HuH-7 (cell line): ENCODE results near the gene ANTXR1.

Experiments used
- DNase-seq: peaks from one replicate; pipeline ENCODE4 v3.0.0; 2011; ENCODE audit warnings: low spot score

Gene ANTXR1

GRCh38 chr2:69279931-69280681 is 267.1 kb downstream of the ANTXR1 start:
- no peak for DNase-seq

GRCh38 chr2:69280796-69281412 is 267.9 kb downstream of the ANTXR1 start:
- DNase-seq: no peak

GRCh38 chr2:69285379-69285894 is 272.5 kb downstream of the ANTXR1 start:
- DNase-seq: no peak

DNA sequence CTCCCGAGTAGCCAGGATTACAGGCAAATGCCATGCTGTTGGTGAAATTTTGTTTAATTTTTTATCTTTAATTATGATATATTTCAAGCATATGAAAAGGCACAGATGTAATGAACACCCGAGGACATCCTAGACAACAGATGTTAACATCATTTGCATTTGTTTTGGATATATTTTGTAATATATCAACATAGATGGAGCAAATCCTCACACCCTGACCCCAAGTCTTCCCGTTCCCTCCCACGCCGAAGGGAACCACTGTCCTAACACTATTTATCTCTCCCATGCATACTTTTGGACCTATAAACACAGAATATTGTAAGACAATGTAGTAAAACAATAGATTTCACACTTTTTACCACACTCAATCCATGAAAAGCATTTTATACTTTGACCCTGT is 274.6 kb downstream of the ANTXR1 start:
- DNase-seq: no peak

DNA sequence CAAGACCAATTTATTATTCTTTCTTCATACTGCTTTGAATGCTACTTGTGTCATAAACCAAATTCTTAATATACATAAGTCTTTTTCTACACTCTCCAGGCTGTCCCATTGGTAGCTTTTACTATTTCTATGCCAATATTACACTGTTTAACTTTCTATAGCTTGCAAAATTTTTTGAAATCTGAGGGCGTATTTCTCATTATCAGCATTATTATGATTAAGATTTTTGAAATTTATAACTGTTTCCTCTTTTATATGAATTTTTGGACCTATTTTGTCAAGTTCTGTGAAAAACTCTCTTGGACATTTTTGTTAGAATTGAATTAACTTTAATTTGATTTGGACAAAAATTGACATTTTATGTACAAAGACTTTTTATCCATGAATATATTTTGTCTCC is 275.4 kb downstream of the ANTXR1 start:
- DNase-seq: no peak

DNA sequence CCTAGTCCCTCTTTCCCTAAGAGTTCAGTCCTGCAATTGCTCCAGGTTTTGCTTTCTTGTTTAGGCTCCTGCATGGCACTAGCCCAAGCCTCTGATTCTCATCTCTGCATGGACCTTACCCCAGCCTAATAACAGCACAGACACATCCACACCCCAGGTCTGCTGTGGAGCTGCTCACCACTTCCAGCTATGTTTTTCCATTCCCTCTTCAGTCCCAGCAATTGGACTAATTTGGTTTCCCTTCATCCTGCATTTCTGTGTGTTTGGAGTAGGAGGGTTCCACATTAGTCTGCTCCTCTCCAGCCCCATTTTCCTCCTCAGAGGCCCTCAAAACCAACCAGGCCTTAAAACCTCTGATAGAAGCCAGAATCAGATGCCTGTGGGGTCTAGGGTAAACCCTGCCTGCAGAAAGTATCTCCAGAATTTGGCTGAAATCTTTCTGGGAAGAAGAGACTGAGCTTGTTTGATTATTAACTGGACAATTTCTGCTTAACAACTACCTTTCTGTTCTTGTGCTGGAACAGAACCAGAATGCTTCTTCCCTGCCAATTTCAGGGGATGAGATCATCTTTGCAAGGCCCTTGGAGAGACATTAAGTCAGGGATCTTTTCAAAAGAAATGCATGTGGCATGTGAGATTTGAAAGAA is 278.1 kb downstream of the ANTXR1 start:
- no peak for DNase-seq

GRCh38 chr2:69291721-69292120 is 278.7 kb downstream of the ANTXR1 start:
- DNase-seq: no peak

GRCh38 chr2:69292256-69292655 is 279.3 kb downstream of the ANTXR1 start:
- no peak for DNase-seq

- no peak for DNase-seq
These were observed 283.4 kb downstream of the ANTXR1 start for GRCh38 chr2:69296421-69296820.

DNA sequence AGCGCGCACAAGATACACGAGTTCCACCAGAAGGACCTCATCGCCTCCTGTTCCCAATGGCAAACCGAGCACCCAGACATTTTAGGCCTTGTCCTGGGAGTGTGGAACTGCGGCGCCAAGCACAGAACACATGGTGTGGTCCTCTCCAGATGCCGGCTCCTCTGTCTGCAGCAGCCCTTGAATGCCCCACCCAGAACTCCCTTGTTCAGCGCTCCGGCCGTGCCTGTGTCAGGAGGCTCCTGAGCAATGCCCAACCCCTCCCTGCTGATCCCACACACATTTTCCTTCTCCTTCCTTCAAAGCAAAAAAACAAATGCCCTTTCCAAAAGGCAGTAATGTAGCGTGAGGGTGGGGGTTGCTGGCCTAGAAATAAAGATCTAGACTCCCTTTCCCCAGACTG is 284.2 kb downstream of the ANTXR1 start:
- no peak for DNase-seq

DNA sequence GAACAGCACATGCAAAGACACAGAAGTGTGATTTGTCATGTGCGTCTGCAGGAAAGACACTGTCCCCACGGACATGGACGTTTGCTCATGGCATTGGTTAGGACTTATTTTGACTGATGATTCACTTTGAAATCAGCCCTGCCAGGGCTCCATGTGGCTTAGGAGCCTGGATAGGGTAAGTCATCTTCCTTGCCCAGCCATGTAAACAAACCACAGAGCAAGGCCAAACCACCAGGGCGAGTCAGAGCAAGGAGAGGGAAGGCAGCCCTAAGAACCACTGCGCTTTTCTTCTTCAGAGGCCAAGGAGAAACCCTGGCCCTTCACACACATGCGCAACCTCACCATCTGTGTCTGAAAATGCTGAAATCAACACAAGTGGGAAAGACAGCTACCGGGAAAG is 285.3 kb downstream of the ANTXR1 start:
- DNase-seq: no peak

- no peak for DNase-seq
These were observed 285.9 kb downstream of the ANTXR1 start for GRCh38 chr2:69298862-69299261.
